Ovary (tissue), 9 donors: ENCODE measurements around the gene CCAR1. TPM values are rescaled to one million over a fixed set of nuclear protein-coding genes. Genes with fewer than 3 reads are reported as not detected.
"Not testable (repeated sequence)": the region's sequence is repeated elsewhere in the genome, so short reads cannot be mapped to it uniquely, and the experiment has no call there.

Source experiments
- DNase-seq, 5 donors: peaks; one replicate each; pipeline ENCODE4 v3.0.0-alpha.2; 2019 to 2020
- H3K27ac ChIP-seq, 2 donors: fragments of 200-600 bp; one replicate each; pipeline versions ENCODE4 v1.5.1 to v1.8.0; 2019 to 2022
- H3K27me3 ChIP-seq: fragments of 200-600 bp; one replicate; pipeline ENCODE4 v1.8.0; 2022
- H3K36me3 ChIP-seq: fragments of 200-600 bp; sonication (generic); one replicate; pipeline ENCODE4 v1.5.1; 2019
- H3K4me1 ChIP-seq: one replicate; pipeline ENCODE4 v1.8.1; 2013; ENCODE audit warnings: mild to moderate bottlenecking, moderate library complexity; ENCODE audit not compliant: insufficient read depth
- H3K4me3 ChIP-seq: fragments of 200-600 bp; sonication (generic); one replicate; pipeline ENCODE4 v1.5.1; 2017
- H3K9me3 ChIP-seq, 2 donors: fragments of 200-600 bp in 1 of 2; sonication (generic) in 1 of 2; one replicate each; pipeline versions ENCODE4 v1.5.1 to v1.8.1; 2013 to 2019; ENCODE audit warnings: mild to moderate bottlenecking in 1 of 2, moderate library complexity in 1 of 2
- EP300 ChIP-seq: sonication (generic); formaldehyde crosslinking; IDR thresholded peaks from one replicate; pipeline ENCODE4 v1.6.1; 2017; ENCODE audit warnings: antibody characterized with exemption
- POLR2A ChIP-seq: fragments of 450-650 bp; IDR thresholded peaks from one replicate; pipeline ENCODE4 v1.6.1; 2017; ENCODE audit warnings: antibody characterized with exemption, mild to moderate bottlenecking, moderate library complexity
- WGBS, 3 donors: extraction: QIAGEN DNeasy Blood & Tissue Kit in 1 of 3; methylation state at CpG; one replicate each; pipeline versions ENCODE4 v1.1.5 to v1.1.7; 2013 to 2017; 5-methylcytosine and 5-hydroxymethylcytosine counted together
- intact Hi-C, 4 donors: fragments of 100-400 bp; cut with DNase I; formaldehyde crosslinking; loops; one replicate each; pipeline versions ENCODE4 v1.11.0 to v1.15.1; 2022 to 2023
- polyA plus RNA-seq, 2 donors: library from polyadenylated mRNA; stranded (reverse); fragments of 200-250 nt in 1 of 2; fragments of 350-450 nt in 1 of 2; fragmentation: Illumina TruSeq in 1 of 2; extraction: RNeasy Lipid Tissue Mini Kit (QIAGEN cat#74804) in 1 of 2; gene quantifications; one replicate each; pipeline ENCODE4 v1.2.3, GENCODE V29; 2013 to 2014
- total RNA-seq, 7 donors: library from RNA; depleted of rRNA in 2 of 7; stranded (reverse); fragments of >200 nt in 2 of 7; fragmentation: NEBNext Ultra II Directional in 3 of 7; extraction: Animal tissue kit (Norgen Biotek cat#: 25700) in 3 of 7; gene quantifications; one replicate each; pipeline versions ENCODE4 v1.1.0 to v1.2.4, GENCODE V29; 2016 to 2023
- TF ChIP-seq, protein P1 (sequence below), 3 donors: fragments of 450-650 bp in 2 of 3; fragments of 200-600 bp in 1 of 3; IDR thresholded peaks; one replicate each; pipeline versions ENCODE4 v1.5.1 to v1.8.0; 2016 to 2022; ENCODE audit warnings: antibody characterized with exemption in 3 of 3, mild to moderate bottlenecking in 1 of 3
- donor health status: DM: no; HTN: no; CAD: no; lungs with moderate emphysema.
- donor health status: DM: no; HTN: no; CAD: no.
- donor health status: Bipolar disorder and iron deficiency.
- donor health status: DM: yes; HTN: yes; CAD: no.
- donor health status: DM: no; HTN: no; CAD: no.
- donor health status: DM: yes; HTN: yes; CAD: no.

The CCAR1 gene
- total and polyA plus RNA-seq, 9 donors, result 22.0 to 65.4 (median 50.9) TPM

DNA sequence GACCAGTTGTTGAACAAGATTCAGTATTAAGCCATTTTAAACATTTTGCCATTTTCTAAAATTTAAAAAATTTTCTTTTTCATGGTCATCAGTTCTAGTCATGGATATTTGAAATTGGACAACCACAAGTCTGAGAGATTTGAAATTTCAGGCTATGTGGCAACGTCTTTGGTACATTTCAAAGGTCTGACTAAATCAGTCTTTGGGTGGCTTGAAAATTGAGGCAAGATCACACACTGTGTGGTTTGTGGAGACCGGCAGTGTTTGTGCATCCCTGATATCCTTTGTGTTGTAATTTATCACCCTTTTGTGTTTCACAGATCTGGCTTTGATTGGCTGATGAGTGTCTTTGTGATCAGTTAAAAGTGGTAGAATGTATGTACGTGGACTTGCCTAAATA lies 35.7 kb downstream of the CCAR1 start:
- Histone ChIP-seq H3K27ac (no peak overlapping the region), H3K27me3 (no peaks in the 10 kb centered on the region), H3K4me3 (no peak overlapping the region), H3K4me1 (no peaks in the 10 kb centered on the region), H3K36me3 (no peaks in the 10 kb centered on the region), H3K9me3 (no peaks in the 10 kb centered on the region)
- TF ChIP-seq EP300 (no peak), POLR2A (no peak)
- TF ChIP-seq, protein P1, sequence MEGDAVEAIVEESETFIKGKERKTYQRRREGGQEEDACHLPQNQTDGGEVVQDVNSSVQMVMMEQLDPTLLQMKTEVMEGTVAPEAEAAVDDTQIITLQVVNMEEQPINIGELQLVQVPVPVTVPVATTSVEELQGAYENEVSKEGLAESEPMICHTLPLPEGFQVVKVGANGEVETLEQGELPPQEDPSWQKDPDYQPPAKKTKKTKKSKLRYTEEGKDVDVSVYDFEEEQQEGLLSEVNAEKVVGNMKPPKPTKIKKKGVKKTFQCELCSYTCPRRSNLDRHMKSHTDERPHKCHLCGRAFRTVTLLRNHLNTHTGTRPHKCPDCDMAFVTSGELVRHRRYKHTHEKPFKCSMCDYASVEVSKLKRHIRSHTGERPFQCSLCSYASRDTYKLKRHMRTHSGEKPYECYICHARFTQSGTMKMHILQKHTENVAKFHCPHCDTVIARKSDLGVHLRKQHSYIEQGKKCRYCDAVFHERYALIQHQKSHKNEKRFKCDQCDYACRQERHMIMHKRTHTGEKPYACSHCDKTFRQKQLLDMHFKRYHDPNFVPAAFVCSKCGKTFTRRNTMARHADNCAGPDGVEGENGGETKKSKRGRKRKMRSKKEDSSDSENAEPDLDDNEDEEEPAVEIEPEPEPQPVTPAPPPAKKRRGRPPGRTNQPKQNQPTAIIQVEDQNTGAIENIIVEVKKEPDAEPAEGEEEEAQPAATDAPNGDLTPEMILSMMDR (IDR thresholded peaks at IDR 0.05), result no peak
- WGBS, 3 donors, result 74 to 78% (median 75%) methylated on average over 3 of the region's 3 CpGs
- no peak for DNase-seq
- intact Hi-C loops, result no loop called here

DNA sequence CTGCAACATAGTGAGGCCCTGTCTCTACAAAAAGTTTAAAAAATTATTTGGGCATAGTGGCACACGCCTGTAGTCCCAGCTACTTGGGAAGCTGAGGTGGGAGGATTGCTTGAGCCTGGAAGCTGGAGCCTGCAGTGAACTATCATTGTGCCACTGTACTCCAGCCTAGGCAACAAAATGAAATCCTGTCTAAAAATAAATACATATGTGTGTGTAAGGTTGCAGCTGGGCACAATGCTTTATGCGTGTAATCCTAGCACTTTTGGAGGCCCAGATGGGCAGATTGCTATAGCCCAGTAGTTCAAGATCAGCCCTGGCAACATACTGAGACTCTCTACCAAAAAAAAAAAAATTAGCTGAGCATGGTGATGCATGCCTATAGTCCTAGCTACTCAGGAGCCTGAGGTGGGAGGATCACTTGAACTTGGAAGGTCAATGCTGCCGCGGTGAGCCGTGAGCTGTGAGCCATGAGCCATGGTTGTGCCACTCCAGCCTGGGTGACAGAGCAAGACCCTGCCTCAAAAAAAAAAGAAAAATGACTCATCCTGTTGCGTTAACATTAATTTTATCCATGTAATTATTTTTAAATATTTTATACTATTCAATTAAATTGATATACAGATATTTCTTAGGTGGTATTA lies 38.3 kb downstream of the CCAR1 start:
- Histone ChIP-seq H3K4me3 (no peak overlapping the region), H3K4me1 (no peaks in the 10 kb centered on the region), H3K27me3 (no peaks in the 10 kb centered on the region), H3K36me3 (no peaks in the 10 kb centered on the region), H3K27ac (no peak overlapping the region), H3K9me3 (no peaks in the 10 kb centered on the region)
- TF ChIP-seq, protein P1 (IDR thresholded peaks at IDR 0.05), result no peak
- TF ChIP-seq EP300, result no peak
- TF ChIP-seq POLR2A, result no peak
- 96 to 97% (median 97%) methylated on average over 6 of the region's 6 CpGs for WGBS, 3 donors
- no peak for DNase-seq
- intact Hi-C loops, result no loop called here

GRCh38 chr10:68759967-68760366 lies 38.9 kb downstream of the CCAR1 start:
- no peak overlapping the region for H3K4me3 ChIP-seq
- no peaks in the 10 kb centered on the region for H3K9me3 ChIP-seq
- H3K36me3 ChIP-seq, result no peaks in the 10 kb centered on the region
- intact Hi-C loops, result loop anchor here in 1 of 4 donors (10.0 kb wide), 1 partner anchor 365 kb away; no protein-coding TSS in a partner anchor
- no peak for DNase-seq
- no peaks in the 10 kb centered on the region for H3K27me3 ChIP-seq
- H3K4me1 ChIP-seq, result no peaks in the 10 kb centered on the region
- 66 to 70% (median 69%) methylated on average over 5 of the region's 5 CpGs for WGBS, 3 donors
- H3K27ac ChIP-seq, result no peak overlapping the region
- no peak for TF ChIP-seq POLR2A
- TF ChIP-seq EP300, result no peak
- TF ChIP-seq, protein P1 (IDR thresholded peaks at IDR 0.05), result no peak

DNA sequence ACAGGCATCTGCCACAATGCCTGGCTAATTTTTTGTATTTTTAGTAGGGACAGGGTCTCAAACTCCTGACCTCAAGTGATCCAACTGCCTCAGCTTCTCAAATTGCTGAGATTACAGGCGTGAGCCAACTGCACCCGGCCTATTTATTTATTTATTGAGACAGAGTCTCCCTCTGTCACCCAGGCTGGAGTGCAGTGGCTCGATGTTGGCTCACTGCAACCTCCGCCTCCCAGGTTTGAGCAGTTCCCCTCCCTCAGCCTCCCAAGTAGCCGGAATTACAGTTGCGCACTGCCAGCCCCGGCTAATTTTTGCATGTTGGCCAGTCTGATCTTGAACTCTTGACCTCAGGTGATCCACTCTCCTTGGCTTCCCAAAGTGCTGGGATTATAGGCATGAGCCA lies 46.4 kb downstream of the CCAR1 start:
- 74 to 86% (median 84%) methylated on average over 7 of the region's 7 CpGs for WGBS, 3 donors
- H3K9me3 ChIP-seq, H3K4me1 ChIP-seq, H3K4me3 ChIP-seq, H3K36me3 ChIP-seq, H3K27me3 ChIP-seq, H3K27ac ChIP-seq, DNase-seq: not testable (repeated sequence)
- intact Hi-C loops, result loop anchor here in 1 of 4 donors (10.0 kb wide), 1 partner anchor 373 kb away; no protein-coding TSS in a partner anchor
